Measurements from ENCODE around the gene BCAS1.

Gene BCAS1

GRCh38 chr20:54103067-54103761 is 32.8 kb upstream of the BCAS1 start:
- peak; percentile 44 to 55 for DNase-seq (ENCODE audit: low read depth in 2 of 2)

GRCh38 chr20:54102543-54102942 is 32.1 kb upstream of the BCAS1 start:
- DNase-seq (ENCODE audit: low read depth in 2 of 2), result no peak

GRCh38 chr20:54100563-54100962 is 30.2 kb upstream of the BCAS1 start:
- no peak for DNase-seq (ENCODE audit: low read depth in 2 of 2)

- DNase-seq (ENCODE audit: low read depth in 2 of 2), result no peak
Measured at GRCh38 chr20:54099894-54100293, 29.5 kb upstream of the BCAS1 start.

- DNase-seq (ENCODE audit: low read depth in 2 of 2), result no peak
Measured at GRCh38 chr20:54098047-54098446, 27.7 kb upstream of the BCAS1 start.

GRCh38 chr20:54097236-54097529 is 26.8 kb upstream of the BCAS1 start:
- DNase-seq (ENCODE audit: low read depth in 2 of 2), result no peak

- DNase-seq (ENCODE audit: low read depth in 2 of 2), result no peak
Measured at GRCh38 chr20:54095824-54096223, 25.4 kb upstream of the BCAS1 start.

GRCh38 chr20:54094268-54094580 is 23.8 kb upstream of the BCAS1 start:
- no peak for DNase-seq (ENCODE audit: low read depth in 2 of 2)

- no peak for DNase-seq (ENCODE audit: low read depth in 2 of 2)
Measured at GRCh38 chr20:54093423-54094267, 23.3 kb upstream of the BCAS1 start.

GRCh38 chr20:54092021-54092420 is 21.6 kb upstream of the BCAS1 start:
- no peak for DNase-seq (ENCODE audit: low read depth in 2 of 2)

- no peak for DNase-seq (ENCODE audit: low read depth in 2 of 2)
Measured at GRCh38 chr20:54091120-54091480, 20.7 kb upstream of the BCAS1 start.

- no peak for DNase-seq (ENCODE audit: low read depth in 2 of 2)
Measured at GRCh38 chr20:54090230-54091119, 20.1 kb upstream of the BCAS1 start.

- no peak for DNase-seq (ENCODE audit: low read depth in 2 of 2)
Measured at GRCh38 chr20:54088430-54088829, 18.0 kb upstream of the BCAS1 start.

GRCh38 chr20:54086507-54087039 is 16.2 kb upstream of the BCAS1 start:
- no peak for DNase-seq (ENCODE audit: low read depth in 2 of 2)

- no peak for DNase-seq (ENCODE audit: low read depth in 2 of 2)
Measured at GRCh38 chr20:54085910-54086309, 15.5 kb upstream of the BCAS1 start.

GRCh38 chr20:54085425-54085824 is 15.0 kb upstream of the BCAS1 start:
- no peak for DNase-seq (ENCODE audit: low read depth in 2 of 2)

- no peak for DNase-seq (ENCODE audit: low read depth in 2 of 2)
Measured at GRCh38 chr20:54084727-54085388, 14.5 kb upstream of the BCAS1 start.

- no peak for DNase-seq (ENCODE audit: low read depth in 2 of 2)
Measured at GRCh38 chr20:54084193-54084592, 13.8 kb upstream of the BCAS1 start.

GRCh38 chr20:54083459-54083858 is 13.1 kb upstream of the BCAS1 start:
- no peak for DNase-seq (ENCODE audit: low read depth in 2 of 2)

- no peak for DNase-seq (ENCODE audit: low read depth in 2 of 2)
Measured at GRCh38 chr20:54082100-54082499, 11.7 kb upstream of the BCAS1 start.

- DNase-seq (ENCODE audit: low read depth in 2 of 2), result no peak
Measured at GRCh38 chr20:54079652-54080051, 9.3 kb upstream of the BCAS1 start.
